A673 (cell line): Measurements from ENCODE around the gene AK5. TPM values are rescaled to one million over a fixed set of nuclear protein-coding genes. Genes with fewer than 3 reads are reported as not detected.
A peak's percentile ranks its signal among the peaks of the same experiment; 100 is the strongest.

Source experiments
- BruUV-seq: library from RNA; stranded (reverse); fragments of 400-500 nt; replicated peaks from 2 replicates; lab custom pipeline; 2021; lab: Mats Ljungman, UMichigan
- CTCF ChIA-PET: fragments of 300-600 bp; sonication (Branson Sonifier 250); formaldehyde crosslinking; loops from one replicate; lab custom pipeline; 2022; ENCODE audit warnings: antibody characterized with exemption; lab: Charles Lee
- POLR2A ChIA-PET: fragments of 300-600 bp; sonication (Branson Sonifier 250); formaldehyde crosslinking; loops from one replicate; lab custom pipeline; 2022; ENCODE audit warnings: antibody characterized with exemption; ENCODE audit not compliant: low non-redundant PET; lab: Charles Lee
- DNase-seq: peaks from one replicate; pipeline ENCODE4 v3.0.0-alpha.2; 2015; ENCODE audit warnings: low spot score
- H3K27ac ChIP-seq: fragments of 200-600 bp; sonication (generic); 2 replicates; pipeline ENCODE4 v1.5.1; 2016; ENCODE audit warnings: mixed run types, low read depth, mild to moderate bottlenecking, mixed read lengths, antibody characterized with exemption, low read length; ENCODE audit not compliant: poor library complexity, severe bottlenecking
- H3K27me3 ChIP-seq: fragments of 200-600 bp; sonication (generic); replicated peaks from 2 replicates; pipeline ENCODE4 v1.6.1; 2017; ENCODE audit warnings: mixed run types, low read depth, mild to moderate bottlenecking, mixed read lengths, antibody characterized with exemption, low read length; ENCODE audit not compliant: insufficient read depth, poor library complexity
- H3K36me3 ChIP-seq: fragments of 200-600 bp; sonication (generic); 2 replicates; pipeline ENCODE4 v1.6.1; 2016; ENCODE audit warnings: mixed run types, mild to moderate bottlenecking, mixed read lengths, antibody characterized with exemption, low read length; ENCODE audit not compliant: insufficient read depth, poor library complexity, severe bottlenecking
- H3K4me1 ChIP-seq: fragments of 200-600 bp; sonication (generic); 2 replicates; pipeline ENCODE4 v1.6.1; 2017; ENCODE audit warnings: mixed run types, mild to moderate bottlenecking, mixed read lengths, antibody characterized with exemption, low read length; ENCODE audit not compliant: insufficient read depth, poor library complexity, severe bottlenecking
- H3K4me3 ChIP-seq: fragments of 200-600 bp; sonication (generic); 2 replicates; pipeline ENCODE4 v1.5.1; 2016; ENCODE audit warnings: low read depth, mixed run types, mild to moderate bottlenecking, mixed read lengths, low read length; ENCODE audit not compliant: poor library complexity, severe bottlenecking
- H3K9me3 ChIP-seq: fragments of 200-600 bp; sonication (generic); 2 replicates; pipeline ENCODE4 v1.6.1; 2016; ENCODE audit warnings: mixed run types, low read depth, mild to moderate bottlenecking, mixed read lengths, antibody characterized with exemption, low read length; ENCODE audit not compliant: poor library complexity, severe bottlenecking
- CTCF ChIP-seq: fragments of 300-800, 200-600 bp; sonication (generic); conservative IDR thresholded peaks from 2 replicates; pipeline ENCODE4 v1.5.1; 2017; ENCODE audit warnings: low read depth, mild to moderate bottlenecking, antibody characterized with exemption, low read length, moderate library complexity, mixed read lengths
- EZH2 ChIP-seq: fragments of 200-600 bp; sonication (generic); IDR thresholded peaks from 2 replicates; pipeline ENCODE4 v1.6.1; 2017; ENCODE audit warnings: borderline replicate concordance, low read depth, mild to moderate bottlenecking, mixed read lengths, antibody characterized with exemption, low read length; ENCODE audit not compliant: poor library complexity, severe bottlenecking
- intact Hi-C: fragments of 100-400 bp; cut with micrococcal nuclease; formaldehyde crosslinking; loops from one replicate; pipeline ENCODE4 v1.10.0; 2022; ENCODE audit not compliant: unreplicated experiment
- total RNA-seq: library from RNA; stranded (reverse); gene quantifications from 2 replicates; pipeline ENCODE4 v1.2.3, GENCODE V29; 2021

Gene AK5
- total RNA-seq, 1 experiment from 2014 or later = 0.47 TPM

DNA sequence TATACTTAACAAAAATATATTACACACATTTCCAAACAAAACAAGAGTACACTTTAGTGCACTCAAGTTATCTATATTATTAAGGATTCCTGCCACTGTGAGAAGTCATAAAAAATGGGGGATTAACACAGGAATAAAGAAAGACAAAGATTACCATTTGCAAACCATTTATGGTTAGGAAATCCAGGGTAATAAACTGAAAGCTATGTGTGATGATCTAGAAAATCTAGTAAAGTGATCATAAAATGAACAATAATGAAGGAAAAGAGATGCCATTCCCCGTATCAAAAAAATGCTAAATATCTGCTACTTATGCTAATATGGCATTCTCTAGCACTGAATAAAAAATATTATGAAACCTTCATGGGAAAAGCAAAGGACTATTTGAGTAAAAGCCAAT lies 101.4 kb downstream of the AK5 start:
- no peaks in the 10 kb centered on the region for H3K9me3 ChIP-seq
- ChIA-PET POLR2A (no interaction called here), CTCF (no interaction called here)
- BruUV-seq = no TSS peak
- peak; percentile 57 for DNase-seq
- H3K27me3 ChIP-seq = no peaks in the 10 kb centered on the region
- H3K36me3 ChIP-seq = no peaks in the 10 kb centered on the region
- H3K27ac ChIP-seq = no peak overlapping the region
- intact Hi-C loops = no loop called here
- H3K4me1 ChIP-seq = peaks cover 19% of the 10 kb centered on the region
- no peak overlapping the region for H3K4me3 ChIP-seq
- no peak for TF ChIP-seq CTCF
- no peak for TF ChIP-seq EZH2

GRCh38 chr1:77385551-77385950 lies 103.7 kb downstream of the AK5 start:
- Histone ChIP-seq H3K4me3 (no peak overlapping the region), H3K27me3 (no peaks in the 10 kb centered on the region), H3K36me3 (no peaks in the 10 kb centered on the region), H3K27ac (no peak overlapping the region), H3K9me3 (no peaks in the 10 kb centered on the region), H3K4me1 (peaks cover 9% of the 10 kb centered on the region)
- intact Hi-C loops = no loop called here
- POLR2A ChIA-PET = no interaction called here
- BruUV-seq = no TSS peak
- no peak for DNase-seq
- CTCF ChIA-PET = no interaction called here
- TF ChIP-seq CTCF = no peak
- no peak for TF ChIP-seq EZH2

DNA sequence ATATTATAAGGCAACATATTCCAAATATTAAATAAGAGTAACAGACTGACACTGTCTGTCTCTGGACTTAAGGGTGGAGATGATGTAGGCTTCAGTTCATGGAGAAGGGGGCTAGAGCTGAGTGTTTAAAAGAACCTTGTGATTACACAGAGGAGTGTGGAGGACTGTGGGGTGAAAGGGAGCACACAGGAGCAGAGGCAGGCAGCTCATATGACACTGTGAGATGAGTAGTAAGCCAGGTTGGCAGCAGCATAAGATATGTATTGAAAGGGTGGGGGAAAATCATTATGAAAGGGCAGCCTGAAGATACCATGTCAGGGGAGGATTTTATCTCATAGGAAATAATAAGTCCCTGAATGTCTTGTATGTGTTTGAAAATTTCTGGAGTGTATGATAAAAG lies 104.5 kb downstream of the AK5 start:
- CTCF ChIA-PET = no interaction called here
- H3K27me3 ChIP-seq = no peaks in the 10 kb centered on the region
- peaks cover 9% of the 10 kb centered on the region for H3K4me1 ChIP-seq
- intact Hi-C loops = no loop called here
- no peak overlapping the region for H3K4me3 ChIP-seq
- TF ChIP-seq EZH2 (no peak), CTCF (no peak)
- BruUV-seq = no TSS peak
- POLR2A ChIA-PET = no interaction called here
- no peak for DNase-seq
- no peak overlapping the region for H3K27ac ChIP-seq
- H3K36me3 ChIP-seq = no peaks in the 10 kb centered on the region
- H3K9me3 ChIP-seq = no peaks in the 10 kb centered on the region
